GM21723 (cell line): ENCODE measurements around the gene PIGQ.

Source experiments
- ATAC-seq: cut with Tn5 transposase; IDR thresholded peaks from one replicate; pipeline ENCODE4 v1.9.1; 2021; ENCODE audit warnings: mild to moderate bottlenecking, moderate library complexity; ENCODE audit not compliant: unreplicated experiment

The PIGQ gene

GRCh38 chr16:625977-626765 lies 56.4 kb downstream of the PIGQ start:
- no peak for ATAC-seq

GRCh38 chr16:626787-627453 lies 57.2 kb downstream of the PIGQ start:
- no peak for ATAC-seq

- ATAC-seq = no peak
Observed at GRCh38 chr16:627454-628239, 57.9 kb downstream of the PIGQ start.

GRCh38 chr16:628321-629061 lies 58.7 kb downstream of the PIGQ start:
- no peak for ATAC-seq

- no peak for ATAC-seq
Observed at GRCh38 chr16:629185-629832, 59.5 kb downstream of the PIGQ start.

GRCh38 chr16:629833-630248 lies 60.1 kb downstream of the PIGQ start:
- ATAC-seq = no peak

GRCh38 chr16:630249-630814 lies 60.6 kb downstream of the PIGQ start:
- ATAC-seq = no peak

- ATAC-seq = no peak
Observed at GRCh38 chr16:630815-631405, 61.1 kb downstream of the PIGQ start, which contains the start of gene WFIKKN1. Gene WFIKKN1 (plus strand): TSS chr16:630985. CDS start chr16:631254, 269 bp downstream.

GRCh38 chr16:631808-632358 lies 62.1 kb downstream of the PIGQ start:
- ATAC-seq = no peak

GRCh38 chr16:632486-633335 lies 62.9 kb downstream of the PIGQ start:
- no peak for ATAC-seq

GRCh38 chr16:633336-634050 lies 63.7 kb downstream of the PIGQ start:
- ATAC-seq = no peak
